ENCODE data around the gene ISOC2. TPM values are rescaled to one million over a fixed set of nuclear protein-coding genes. Genes with fewer than 3 reads are reported as not detected.

Gene ISOC2
- total RNA-seq, 2 experiments from 2014 or later, result 29.0 to 29.3 TPM

- TF ChIP-seq CTCF (IDR thresholded peaks at IDR 0.05), result no peak
- DNase-seq, result no peak
- Mint-ChIP-seq H3K36me3 (ENCODE audit: low read depth) (peaks cover 2% of the 10 kb centered on the region), H3K4me3 (no peak overlapping the region), H3K27ac (no peak overlapping the region), H3K27me3 (no peaks in the 10 kb centered on the region), H3K4me1 (ENCODE audit: low read depth) (peaks cover 34% of the 10 kb centered on the region), H3K9me3 (no peaks in the 10 kb centered on the region)
- ATAC-seq, result no peak
- POLR2A ChIA-PET, result no interaction called here
- CTCF ChIA-PET, result no interaction called here
- intact Hi-C loops (cut with micrococcal nuclease), result no loop called here
Observed at GRCh38 chr19:55481148-55481793, 19.8 kb upstream of the ISOC2 start.

- no peak for TF ChIP-seq CTCF (IDR thresholded peaks at IDR 0.05)
- no peak for DNase-seq
- POLR2A ChIA-PET, result interaction anchor here (1.2 kb wide), 1 partner anchor 179 kb away, joined by 3 read pairs; no protein-coding TSS in a partner anchor
- Mint-ChIP-seq H3K9me3 (no peaks in the 10 kb centered on the region), H3K4me3 (peak overlapping the region; percentile 4), H3K4me1 (ENCODE audit: low read depth) (peaks cover 28% of the 10 kb centered on the region), H3K27me3 (no peaks in the 10 kb centered on the region), H3K36me3 (ENCODE audit: low read depth) (peaks cover 2% of the 10 kb centered on the region), H3K27ac (peak overlapping the region; percentile 20)
- intact Hi-C loops (cut with micrococcal nuclease), result no loop called here
- CTCF ChIA-PET, result interaction anchor here (1.5 to 1.6 kb wide), 2 partner anchors 12 to 24 kb away, joined by 6 read pairs; no protein-coding TSS in a partner anchor
- no peak for ATAC-seq
Observed at GRCh38 chr19:55479451-55480230, 18.2 kb upstream of the ISOC2 start.

- Mint-ChIP-seq H3K9me3 (no peaks in the 10 kb centered on the region), H3K36me3 (ENCODE audit: low read depth) (peaks cover 2% of the 10 kb centered on the region), H3K4me1 (ENCODE audit: low read depth) (peaks cover 28% of the 10 kb centered on the region), H3K27me3 (no peaks in the 10 kb centered on the region), H3K4me3 (peak overlapping the region; percentile 4), H3K27ac (no peak overlapping the region)
- DNase-seq (no peak), ATAC-seq (no peak)
- POLR2A ChIA-PET, result interaction anchor here (1.2 kb wide), 1 partner anchor 178 kb away, joined by 3 read pairs; no protein-coding TSS in a partner anchor
- intact Hi-C loops (cut with micrococcal nuclease), result no loop called here
- CTCF ChIA-PET, result interaction anchor here (1.5 to 4.2 kb wide), 3 partner anchors 12 to 25 kb away, joined by 6 to 45 read pairs (median 6); no protein-coding TSS in a partner anchor
- TF ChIP-seq CTCF (IDR thresholded peaks at IDR 0.05), result no peak
Observed at GRCh38 chr19:55479045-55479444, 17.6 kb upstream of the ISOC2 start.

GRCh38 chr19:55478364-55478763 lies 16.9 kb upstream of the ISOC2 start:
- H3K27me3 Mint-ChIP-seq, result no peaks in the 10 kb centered on the region
- ChIA-PET POLR2A (no interaction called here), CTCF (interaction anchor here (1.5 to 4.2 kb wide), 2 partner anchors 11 to 25 kb away, joined by 6 to 45 read pairs; no protein-coding TSS in a partner anchor)
- intact Hi-C loops (cut with micrococcal nuclease), result no loop called here
- H3K4me3 Mint-ChIP-seq, result peak overlapping the region; percentile 91
- H3K36me3 Mint-ChIP-seq (ENCODE audit: low read depth), result peaks cover 2% of the 10 kb centered on the region
- TF ChIP-seq CTCF (IDR thresholded peaks at IDR 0.05), result no peak
- DNase-seq (no peak), ATAC-seq (no peak)
- no peaks in the 10 kb centered on the region for H3K9me3 Mint-ChIP-seq
- peaks cover 28% of the 10 kb centered on the region for H3K4me1 Mint-ChIP-seq (ENCODE audit: low read depth)
- no peak overlapping the region for H3K27ac Mint-ChIP-seq
